ENCODE data around the gene RALY. TPM values are rescaled to one million over a fixed set of nuclear protein-coding genes. Genes with fewer than 3 reads are reported as not detected.

The RALY gene
- total and polyA plus RNA-seq, 7 experiments from 2014 or later: 99.0 to 202 (median 121) TPM

DNA sequence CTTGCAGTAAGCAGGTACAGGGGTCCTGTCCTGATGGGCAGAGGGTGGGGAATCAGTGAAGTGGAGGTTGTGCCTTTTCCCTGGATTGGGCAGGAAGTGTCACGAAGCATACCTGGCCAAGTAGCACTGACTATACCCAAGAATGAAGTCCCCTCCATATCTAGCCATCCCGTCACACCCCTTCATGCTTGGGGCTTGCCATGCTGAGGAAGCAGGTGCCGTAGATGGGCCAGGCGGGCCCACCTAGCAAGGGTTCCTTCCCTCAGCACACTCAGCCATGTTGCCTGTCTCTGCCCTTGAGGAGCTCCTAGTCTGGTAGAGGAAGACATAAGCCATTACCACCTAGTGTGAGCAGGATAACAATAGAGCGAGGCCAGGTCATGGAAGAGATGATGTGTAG, 84.8 kb downstream of the RALY start:
- no peaks in the 10 kb centered on the region for H3K27me3 Mint-ChIP-seq
- no peaks in the 10 kb centered on the region for H3K9me3 Mint-ChIP-seq
- Histone ChIP-seq H3K4me1 (ENCODE audit: control insufficient read depth in 2 of 2, insufficient read depth in 2 of 2, low read length in 2 of 2) (no peaks in the 10 kb centered on the region), H3K27ac (ENCODE audit: low read depth, low read length) (no peak overlapping the region), H3K36me3 (ENCODE audit: control insufficient read depth in 2 of 3, insufficient read depth in 3 of 3, low read length in 3 of 3) (peaks cover 13 to 94% (median 16%) of the 10 kb centered on the region in 3 experiments), H3K9me3 (ENCODE audit: control insufficient read depth in 2 of 3, low read length in 3 of 3) (no peaks in the 10 kb centered on the region), H3K27me3 (ENCODE audit: control insufficient read depth in 2 of 2, insufficient read depth in 2 of 2, low read length in 2 of 2) (no peaks in the 10 kb centered on the region), H3K4me3 (ENCODE audit: low read length) (no peak overlapping the region)
- no peak overlapping the region for H3K4me3 Mint-ChIP-seq
- POLR2A ChIA-PET: no interaction called here
- H3K36me3 Mint-ChIP-seq: peaks cover 0 to 36% (median 5%) of the 10 kb centered on the region in 5 donors
- ATAC-seq (no peak), DNase-seq (no peak)
- intact Hi-C loops (cut with micrococcal nuclease): no loop called here
- peak overlapping the region in 7 of 9 donors; percentile 33 to 72 (median 55) for H3K27ac Mint-ChIP-seq
- peaks cover 2 to 9% (median 3%) of the 10 kb centered on the region in 7 donors for H3K4me1 Mint-ChIP-seq
- CTCF ChIA-PET: no interaction called here

DNA sequence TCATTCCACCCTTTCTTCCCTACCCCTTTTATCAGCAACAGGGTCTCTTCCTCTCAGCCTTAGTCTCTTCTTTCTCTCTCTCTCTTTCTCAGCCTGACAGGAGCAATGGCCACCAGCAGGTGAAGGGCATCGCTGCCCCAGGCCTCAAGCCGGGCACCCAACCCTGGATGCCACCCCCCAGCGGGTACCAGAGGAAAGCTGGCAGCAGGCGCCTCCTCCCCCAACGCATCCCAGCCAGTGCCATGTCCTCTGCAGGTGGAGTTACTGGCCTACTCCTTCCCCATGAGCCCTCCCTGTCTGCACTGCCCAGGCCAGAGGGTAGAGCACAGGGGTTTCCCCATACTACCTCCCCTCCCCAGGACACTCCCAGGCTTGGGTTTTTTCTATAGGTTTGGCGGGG, 86.1 kb downstream of the RALY start:
- POLR2A ChIA-PET: no interaction called here

DNA sequence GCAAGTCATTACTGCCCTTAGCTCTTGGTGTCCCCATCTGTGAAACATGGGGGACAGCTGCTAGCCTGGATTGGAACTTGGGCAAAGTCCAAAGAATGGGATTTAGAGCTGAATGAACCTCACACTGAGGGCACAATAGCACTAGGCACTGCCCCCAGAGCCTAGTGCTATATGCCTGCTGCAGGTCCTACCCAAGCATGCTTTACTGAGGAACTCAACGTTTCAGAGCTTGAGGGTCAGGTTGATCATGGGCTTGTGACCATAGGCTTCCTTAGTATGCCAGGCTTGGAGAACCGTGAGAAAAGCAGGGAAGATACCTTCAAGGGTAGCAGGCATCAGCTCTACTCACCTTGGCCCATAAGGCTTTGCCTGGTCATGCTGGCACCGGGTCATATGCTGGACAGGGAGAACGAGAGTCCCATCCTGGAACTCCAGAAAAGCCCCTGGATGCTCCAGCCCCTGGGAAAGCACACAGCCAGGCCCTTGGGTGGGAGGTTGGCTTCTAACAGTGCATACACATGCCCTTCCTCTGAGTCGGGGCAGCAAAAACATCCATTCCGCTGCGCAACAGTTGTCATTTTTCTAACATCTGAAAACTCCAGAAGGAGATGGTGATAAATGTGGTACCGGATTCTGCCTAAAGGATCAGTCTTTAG, 88.6 kb downstream of the RALY start:
- no peaks in the 10 kb centered on the region for H3K27me3 Mint-ChIP-seq
- peak overlapping the region in 8 of 9 donors; percentile 12 to 78 (median 46) for H3K27ac Mint-ChIP-seq
- Histone ChIP-seq H3K4me1 (ENCODE audit: control insufficient read depth in 2 of 2, insufficient read depth in 2 of 2, low read length in 2 of 2) (no peaks in the 10 kb centered on the region), H3K4me3 (ENCODE audit: low read length) (no peak overlapping the region), H3K27ac (ENCODE audit: low read depth, low read length) (peak overlapping the region; percentile 3), H3K36me3 (ENCODE audit: control insufficient read depth in 2 of 3, insufficient read depth in 3 of 3, low read length in 3 of 3) (peaks cover 4 to 79% (median 8%) of the 10 kb centered on the region in 3 experiments), H3K27me3 (ENCODE audit: control insufficient read depth in 2 of 2, insufficient read depth in 2 of 2, low read length in 2 of 2) (no peaks in the 10 kb centered on the region), H3K9me3 (ENCODE audit: control insufficient read depth in 2 of 3, low read length in 3 of 3) (no peaks in the 10 kb centered on the region)
- DNase-seq: no peak
- H3K4me3 Mint-ChIP-seq: no peak overlapping the region
- ATAC-seq: no peak
- peaks cover 0 to 24% (median 16%) of the 10 kb centered on the region in 7 donors for H3K4me1 Mint-ChIP-seq
- intact Hi-C loops (cut with micrococcal nuclease): no loop called here
- no peaks in the 10 kb centered on the region for H3K9me3 Mint-ChIP-seq
- ChIA-PET POLR2A (interaction anchor here (0.6 kb wide), 1 partner anchor 98 kb away, joined by 3 read pairs; no protein-coding TSS in a partner anchor), CTCF (no interaction called here)
- H3K36me3 Mint-ChIP-seq: peaks cover 0 to 42% (median 9%) of the 10 kb centered on the region in 5 donors

More for the DNA sequence above, 86.1 kb downstream of the RALY start:
- no peaks in the 10 kb centered on the region for H3K9me3 ChIP-seq (ENCODE audit: control insufficient read depth in 2 of 3, low read length in 3 of 3)
- DNase-seq (no peak), ATAC-seq (no peak)
- peaks cover 13 to 86% (median 16%) of the 10 kb centered on the region in 3 experiments for H3K36me3 ChIP-seq (ENCODE audit: control insufficient read depth in 2 of 3, insufficient read depth in 3 of 3, low read length in 3 of 3)
- CTCF ChIA-PET: interaction anchor here (1.3 kb wide), 1 partner anchor 11 kb away, joined by 4 read pairs; no protein-coding TSS in a partner anchor
- H3K36me3 Mint-ChIP-seq: peaks cover 0 to 38% (median 8%) of the 10 kb centered on the region in 5 donors
- H3K27me3 Mint-ChIP-seq: no peaks in the 10 kb centered on the region
- no peak overlapping the region for H3K27ac ChIP-seq (ENCODE audit: low read depth, low read length)
- H3K9me3 Mint-ChIP-seq: no peaks in the 10 kb centered on the region
- H3K4me3 ChIP-seq (ENCODE audit: low read length): no peak overlapping the region
- H3K4me1 ChIP-seq (ENCODE audit: control insufficient read depth in 2 of 2, insufficient read depth in 2 of 2, low read length in 2 of 2): no peaks in the 10 kb centered on the region
- H3K4me1 Mint-ChIP-seq: peaks cover 0 to 17% (median 8%) of the 10 kb centered on the region in 7 donors
- H3K4me3 Mint-ChIP-seq: no peak overlapping the region
- H3K27me3 ChIP-seq (ENCODE audit: control insufficient read depth in 2 of 2, insufficient read depth in 2 of 2, low read length in 2 of 2): no peaks in the 10 kb centered on the region
- intact Hi-C loops (cut with micrococcal nuclease): no loop called here
- H3K27ac Mint-ChIP-seq: peak overlapping the region in 4 of 9 donors; percentile 40 to 72 (median 68)

DNA sequence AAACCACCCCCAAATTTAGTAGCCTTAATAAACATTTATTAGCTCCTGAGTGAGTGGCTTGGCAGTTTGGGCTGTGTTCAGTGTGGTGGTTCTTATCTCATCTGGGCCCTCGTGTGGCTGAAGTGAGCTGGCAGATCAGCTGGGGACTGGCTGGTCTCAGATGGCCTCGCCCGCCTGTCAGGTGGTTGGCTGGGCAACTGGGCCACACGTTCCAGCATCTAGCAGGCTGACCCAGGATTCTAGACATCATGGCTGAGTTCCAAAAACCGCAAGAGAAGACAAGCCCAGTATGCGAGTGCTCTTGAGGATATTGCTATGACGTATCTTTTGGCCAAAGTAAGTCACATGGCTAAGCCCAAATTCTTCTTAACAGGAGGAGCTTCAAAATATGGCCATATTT, 89.4 kb downstream of the RALY start:
- H3K9me3 Mint-ChIP-seq: no peaks in the 10 kb centered on the region
- peaks cover 4 to 46% (median 13%) of the 10 kb centered on the region in 5 donors for H3K36me3 Mint-ChIP-seq
- peaks cover 3 to 77% (median 4%) of the 10 kb centered on the region in 3 experiments for H3K36me3 ChIP-seq (ENCODE audit: control insufficient read depth in 2 of 3, insufficient read depth in 3 of 3, low read length in 3 of 3)
- H3K9me3 ChIP-seq (ENCODE audit: control insufficient read depth in 2 of 3, low read length in 3 of 3): no peaks in the 10 kb centered on the region
- no peak overlapping the region for H3K4me3 Mint-ChIP-seq
- DNase-seq: no peak
- no peaks in the 10 kb centered on the region for H3K4me1 ChIP-seq (ENCODE audit: control insufficient read depth in 2 of 2, insufficient read depth in 2 of 2, low read length in 2 of 2)
- intact Hi-C loops (cut with micrococcal nuclease): no loop called here
- no peak overlapping the region for H3K27ac ChIP-seq (ENCODE audit: low read depth, low read length)
- ChIA-PET CTCF (no interaction called here), POLR2A (no interaction called here)
- peak overlapping the region in 7 of 9 donors; percentile 27 to 82 (median 65) for H3K27ac Mint-ChIP-seq
- H3K27me3 ChIP-seq (ENCODE audit: control insufficient read depth in 2 of 2, insufficient read depth in 2 of 2, low read length in 2 of 2): no peaks in the 10 kb centered on the region
- H3K4me1 Mint-ChIP-seq: peaks cover 1 to 27% (median 18%) of the 10 kb centered on the region in 7 donors
- ATAC-seq: peak; percentile 30
- no peaks in the 10 kb centered on the region for H3K27me3 Mint-ChIP-seq
- H3K4me3 ChIP-seq (ENCODE audit: low read length): no peak overlapping the region

DNA sequence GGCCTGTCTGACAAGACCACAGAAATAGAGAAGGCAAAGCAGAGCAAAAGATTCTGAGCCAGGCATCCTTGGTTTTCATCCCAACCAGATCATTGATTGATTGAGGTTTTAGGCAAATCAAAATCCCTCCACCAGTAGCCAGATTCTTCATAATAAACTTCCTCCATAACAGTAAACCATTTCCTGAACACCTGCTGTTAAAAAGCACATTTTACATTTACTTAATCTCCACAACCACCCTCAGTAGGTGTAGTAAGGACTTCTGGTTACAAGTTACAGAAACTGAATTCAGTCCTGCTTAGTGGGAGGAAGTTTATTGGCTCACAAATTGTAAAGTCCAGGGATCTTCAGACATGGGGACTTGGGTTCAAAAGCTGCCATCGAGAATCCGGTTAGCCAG, 90.1 kb downstream of the RALY start:
- no peak overlapping the region for H3K4me3 ChIP-seq (ENCODE audit: low read length)
- H3K4me1 Mint-ChIP-seq: peaks cover 4 to 28% (median 21%) of the 10 kb centered on the region in 7 donors
- no peaks in the 10 kb centered on the region for H3K27me3 ChIP-seq (ENCODE audit: control insufficient read depth in 2 of 2, insufficient read depth in 2 of 2, low read length in 2 of 2)
- no peak overlapping the region for H3K4me3 Mint-ChIP-seq
- DNase-seq (no peak), ATAC-seq (no peak)
- H3K9me3 ChIP-seq (ENCODE audit: control insufficient read depth in 2 of 3, low read length in 3 of 3): no peaks in the 10 kb centered on the region
- no peaks in the 10 kb centered on the region for H3K27me3 Mint-ChIP-seq
- ChIA-PET POLR2A (no interaction called here), CTCF (no interaction called here)
- no peaks in the 10 kb centered on the region for H3K4me1 ChIP-seq (ENCODE audit: control insufficient read depth in 2 of 2, insufficient read depth in 2 of 2, low read length in 2 of 2)
- H3K36me3 Mint-ChIP-seq: peaks cover 5 to 50% (median 18%) of the 10 kb centered on the region in 5 donors
- H3K9me3 Mint-ChIP-seq: no peaks in the 10 kb centered on the region
- H3K27ac Mint-ChIP-seq: peak overlapping the region; percentile 2 to 82 (median 75)
- no peak overlapping the region for H3K27ac ChIP-seq (ENCODE audit: low read depth, low read length)
- intact Hi-C loops (cut with micrococcal nuclease): no loop called here
- H3K36me3 ChIP-seq (ENCODE audit: control insufficient read depth in 2 of 3, insufficient read depth in 3 of 3, low read length in 3 of 3): peaks cover 0 to 77% (median 4%) of the 10 kb centered on the region in 3 experiments

DNA sequence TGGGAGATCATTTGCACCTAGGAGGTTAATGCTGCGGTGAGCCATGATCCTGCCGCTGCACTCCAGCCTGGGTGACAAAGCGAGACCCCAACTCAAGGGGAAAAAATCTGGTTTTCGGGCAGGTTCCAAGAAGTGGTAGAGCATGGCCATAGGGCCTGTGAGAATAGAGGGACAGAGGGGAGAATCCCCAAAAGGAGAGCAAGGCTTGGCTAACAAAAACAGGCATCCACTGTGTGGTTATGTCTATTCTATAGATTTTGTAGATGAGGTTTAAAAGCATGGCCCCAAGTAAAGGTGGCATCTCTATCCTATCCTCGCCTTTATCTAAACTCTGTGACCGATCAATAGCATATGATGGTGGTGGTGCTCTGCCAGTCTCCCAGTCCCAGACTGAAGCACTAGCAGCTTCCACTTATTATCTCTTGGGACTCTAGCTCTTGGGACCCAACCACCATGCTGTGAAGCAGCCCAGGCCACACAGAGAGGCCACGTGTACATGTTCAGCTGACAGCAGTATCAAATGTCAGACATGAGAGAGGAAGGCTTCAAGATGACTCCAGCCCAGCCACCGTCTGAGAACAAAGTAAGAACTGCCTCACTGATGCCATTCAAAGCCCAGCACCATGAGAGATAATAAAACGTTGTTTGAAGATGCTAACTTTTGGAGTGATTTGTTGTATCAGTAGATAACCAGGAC, 90.7 kb downstream of the RALY start:
- peaks cover 7 to 28% (median 20%) of the 10 kb centered on the region in 7 donors for H3K4me1 Mint-ChIP-seq
- peak overlapping the region in 8 of 9 donors; percentile 2 to 82 (median 68) for H3K27ac Mint-ChIP-seq
- Histone ChIP-seq H3K4me1 (ENCODE audit: control insufficient read depth in 2 of 2, insufficient read depth in 2 of 2, low read length in 2 of 2) (no peaks in the 10 kb centered on the region), H3K27me3 (ENCODE audit: control insufficient read depth in 2 of 2, insufficient read depth in 2 of 2, low read length in 2 of 2) (no peaks in the 10 kb centered on the region), H3K4me3 (ENCODE audit: low read length) (no peak overlapping the region), H3K36me3 (ENCODE audit: control insufficient read depth in 2 of 3, insufficient read depth in 3 of 3, low read length in 3 of 3) (peaks cover 0 to 76% (median 4%) of the 10 kb centered on the region in 3 experiments), H3K9me3 (ENCODE audit: control insufficient read depth in 2 of 3, low read length in 3 of 3) (no peaks in the 10 kb centered on the region), H3K27ac (ENCODE audit: low read depth, low read length) (no peak overlapping the region)
- intact Hi-C loops (cut with micrococcal nuclease): no loop called here
- no peak for DNase-seq
- H3K4me3 Mint-ChIP-seq: no peak overlapping the region
- CTCF ChIA-PET: no interaction called here
- ATAC-seq: no peak
- POLR2A ChIA-PET: no interaction called here
- no peaks in the 10 kb centered on the region for H3K27me3 Mint-ChIP-seq
- peaks cover 5 to 53% (median 21%) of the 10 kb centered on the region in 5 donors for H3K36me3 Mint-ChIP-seq
- H3K9me3 Mint-ChIP-seq: no peaks in the 10 kb centered on the region

Data from naive thymus-derived CD4-positive, alpha-beta T cell (primary cell).